ENCODE results near the gene SDC1.

SDC1 gene

DNA sequence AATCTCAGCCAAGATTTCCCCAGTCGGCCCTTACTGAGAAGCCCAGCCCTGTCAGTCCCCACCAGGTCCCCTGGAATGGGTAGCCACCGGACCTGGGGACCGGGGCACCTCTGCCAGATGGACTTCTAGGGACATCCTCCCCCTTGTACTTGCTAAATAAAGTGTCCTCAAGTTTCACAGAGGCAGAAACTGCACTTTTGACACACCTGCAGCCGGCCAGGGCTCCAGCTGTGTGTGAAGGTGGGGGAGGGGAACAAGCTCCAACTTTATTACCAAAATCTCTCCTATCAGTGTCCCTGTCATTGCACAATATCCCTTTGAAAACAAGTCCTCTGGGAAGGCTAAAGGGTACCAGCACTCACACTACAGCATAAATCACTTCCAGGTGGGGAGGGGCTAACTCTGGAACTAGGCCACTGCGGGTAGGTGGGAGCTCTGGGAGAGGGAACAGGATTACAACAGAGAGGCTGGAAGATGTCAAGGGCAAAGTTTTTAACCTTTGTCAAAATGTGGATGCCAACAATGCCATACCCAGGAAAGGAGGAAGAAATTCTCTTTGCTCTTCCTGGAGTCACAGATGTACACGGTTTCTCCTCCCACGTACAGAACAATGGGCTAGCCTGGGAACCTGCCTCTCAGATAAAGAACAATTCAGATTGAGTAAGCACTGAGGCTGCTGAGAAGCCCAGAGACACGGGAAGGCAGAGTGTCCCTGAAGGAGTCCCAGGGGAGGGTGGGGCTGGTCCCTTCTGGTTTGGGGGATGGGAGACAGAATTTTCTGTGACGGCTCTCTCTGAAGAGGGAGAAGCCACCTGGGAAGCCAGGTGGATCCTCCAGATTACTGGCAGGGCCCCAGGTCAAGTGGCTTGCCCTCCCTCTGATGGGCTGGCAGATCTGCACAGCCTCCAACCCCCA, 11.0 kb downstream of the SDC1 start:
- no peak for DNase-seq (ENCODE audit: low spot score)

DNA sequence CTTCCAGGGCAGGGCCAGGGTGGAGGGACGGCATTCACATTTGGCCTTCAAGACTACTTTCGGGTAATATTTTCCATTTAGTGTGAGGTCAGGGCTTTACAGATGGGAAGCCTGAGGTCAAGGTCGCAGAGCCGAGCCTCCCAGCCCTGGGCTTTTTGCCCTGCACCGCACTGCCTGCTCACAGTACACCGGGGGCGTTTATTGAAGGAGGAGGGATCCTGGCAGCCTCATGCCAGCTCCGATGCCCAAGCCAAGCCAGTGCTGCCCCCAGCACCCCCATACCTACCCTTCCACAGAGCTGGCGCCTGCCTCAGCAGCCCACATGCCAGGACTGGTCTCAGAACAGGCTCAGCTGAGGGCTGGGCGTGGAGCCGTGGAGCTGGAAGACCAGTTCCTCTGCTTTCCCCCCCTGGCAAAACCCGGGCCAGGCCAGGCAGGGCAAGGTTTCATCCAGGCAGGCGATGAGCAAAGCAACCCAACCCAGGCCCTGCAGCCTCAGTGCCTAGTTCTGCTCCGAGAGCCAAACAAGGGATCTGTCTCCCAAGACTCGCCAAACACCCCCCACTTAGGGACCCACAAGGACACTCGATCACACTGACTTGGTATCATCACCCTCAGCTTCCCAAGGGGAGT, 11.9 kb downstream of the SDC1 start:
- DNase-seq (ENCODE audit: low spot score), result no peak

DNA sequence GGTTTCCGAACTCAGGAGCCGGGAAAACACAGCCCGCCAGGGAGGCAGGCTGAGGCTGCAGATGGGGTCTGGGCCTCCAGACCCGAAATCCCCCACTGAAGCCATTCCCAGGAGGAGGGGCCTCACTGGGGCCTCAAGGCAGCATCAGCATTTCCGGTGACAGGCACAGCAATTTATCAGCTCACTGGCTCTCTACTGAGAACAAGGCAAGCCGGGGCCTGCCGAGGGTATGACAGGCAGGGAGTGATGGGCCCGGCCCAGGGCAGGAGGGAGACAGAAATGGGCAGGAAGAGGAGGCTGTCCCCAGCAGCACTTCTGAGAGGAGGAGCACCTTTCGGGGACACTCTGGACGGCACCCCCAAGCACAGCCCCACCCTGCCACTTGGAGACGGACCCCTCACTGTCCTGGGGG, 12.5 kb downstream of the SDC1 start:
- no peak for DNase-seq (ENCODE audit: low spot score)

- DNase-seq (ENCODE audit: low spot score), result no peak
These were observed 13.0 kb downstream of the SDC1 start for GRCh38 chr2:20211860-20212458.

- DNase-seq (ENCODE audit: low spot score), result no peak
These were observed 13.5 kb downstream of the SDC1 start for GRCh38 chr2:20211420-20211819.

GRCh38 chr2:20210462-20210861, 14.5 kb downstream of the SDC1 start:
- no peak for DNase-seq (ENCODE audit: low spot score)

GRCh38 chr2:20209373-20210109, 15.4 kb downstream of the SDC1 start:
- DNase-seq (ENCODE audit: low spot score), result no peak

GRCh38 chr2:20208476-20208859, 16.5 kb downstream of the SDC1 start:
- DNase-seq (ENCODE audit: low spot score), result no peak

DNA sequence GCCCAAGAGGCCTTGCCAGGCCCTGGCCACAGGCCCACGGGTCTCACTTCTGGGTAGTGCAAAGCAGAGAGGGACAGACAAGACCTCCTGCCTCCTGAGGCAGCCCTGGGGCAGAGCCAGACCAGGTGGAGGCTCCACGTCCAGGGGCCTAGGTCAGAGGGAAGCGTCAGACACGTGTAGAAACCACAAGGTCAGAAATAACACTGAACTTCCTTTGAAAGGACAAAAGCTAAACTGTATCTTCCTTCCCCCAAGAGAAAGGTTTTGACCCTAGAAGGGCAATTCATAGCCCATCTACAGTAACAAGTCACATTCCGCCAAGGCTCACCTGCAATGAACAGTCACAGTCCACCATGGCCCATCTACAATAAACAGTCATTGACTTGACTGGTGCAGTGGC, 17.9 kb downstream of the SDC1 start:
- no peak for DNase-seq (ENCODE audit: low spot score)

DNA sequence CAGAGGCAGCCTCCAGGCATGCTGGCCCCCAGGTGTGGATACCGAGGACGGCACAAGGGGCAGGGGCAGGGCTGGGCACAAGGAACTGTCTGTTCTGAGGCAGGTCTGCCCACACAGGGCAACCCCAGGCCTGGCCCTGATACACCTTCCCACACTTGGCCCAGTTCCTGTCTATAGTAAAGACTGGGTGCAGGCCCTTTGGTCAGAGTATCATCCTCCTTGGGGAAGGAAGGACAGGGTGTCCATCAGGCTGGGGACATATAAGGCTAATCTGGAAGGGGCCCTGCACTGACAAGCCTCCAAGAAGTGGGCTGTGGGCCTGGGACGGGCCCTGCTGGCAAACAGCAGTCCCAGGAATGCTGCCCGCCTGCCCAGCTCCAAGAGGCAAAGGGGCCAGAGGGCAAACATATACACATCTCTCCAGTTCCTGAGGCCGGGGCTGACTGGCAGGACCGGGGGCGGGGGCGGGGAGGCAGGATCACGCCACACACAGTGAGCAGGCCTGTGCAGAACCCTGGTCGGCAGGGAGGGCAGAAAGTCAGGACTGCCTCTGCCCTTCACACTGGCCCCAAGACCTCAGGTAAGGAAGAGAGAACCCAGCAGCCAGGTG, 18.9 kb downstream of the SDC1 start:
- no peak for DNase-seq (ENCODE audit: low spot score)

DNA sequence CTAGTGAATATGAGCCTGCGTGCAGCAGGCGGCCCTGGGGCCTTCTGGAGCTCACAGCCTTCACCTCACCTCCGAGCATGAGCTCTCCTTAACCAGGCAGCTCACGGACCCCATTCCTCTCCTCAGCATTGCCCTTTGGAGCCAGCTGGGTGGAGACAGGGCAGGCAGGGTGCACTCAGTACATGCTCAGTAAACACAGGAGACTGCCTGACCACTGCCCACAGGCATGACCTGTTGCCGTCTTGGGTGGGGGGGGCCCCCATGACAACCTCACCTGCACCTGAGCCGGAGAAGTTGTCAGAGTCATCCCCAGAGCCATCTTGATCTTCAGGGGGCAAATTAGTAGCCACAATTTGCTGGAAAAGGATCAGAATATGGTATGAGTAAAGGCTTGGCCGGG, 19.9 kb downstream of the SDC1 start:
- DNase-seq (ENCODE audit: low spot score), result no peak

DNA sequence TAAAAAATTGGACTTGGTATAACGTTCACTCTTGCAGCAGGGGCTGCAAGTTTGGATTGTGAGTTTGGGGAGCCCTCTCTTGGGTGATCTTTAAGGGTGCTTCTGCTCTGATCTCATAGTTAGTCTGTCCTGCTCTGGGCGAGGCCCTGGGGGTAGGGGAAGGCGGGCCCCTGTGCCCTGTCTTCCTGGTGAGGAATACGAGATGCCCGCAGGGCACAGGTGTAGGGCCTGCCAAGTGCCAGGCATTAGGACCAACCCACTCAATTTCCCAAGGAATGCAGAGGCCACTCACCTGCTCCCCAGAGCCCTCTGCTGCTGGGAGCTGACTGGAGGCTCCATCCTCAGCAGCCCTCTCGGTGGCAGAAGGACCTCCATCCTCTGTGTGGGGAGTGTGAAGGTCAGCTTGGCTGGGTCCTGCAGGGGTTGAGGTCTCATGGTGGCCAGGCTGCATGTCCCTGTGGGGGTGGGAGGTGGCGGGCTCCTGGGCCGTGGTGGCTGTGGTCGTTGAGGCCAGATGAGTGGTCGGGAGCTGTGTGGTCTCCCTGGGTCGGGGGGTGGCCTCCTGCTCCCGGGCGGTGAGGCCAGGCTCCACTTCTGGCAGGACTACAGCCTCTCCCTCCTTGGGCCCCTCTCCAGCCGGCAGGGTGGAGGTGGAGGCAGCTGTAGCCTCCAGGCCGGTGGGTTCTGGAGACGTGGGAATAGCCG, 21.3 kb downstream of the SDC1 start:
- no peak for DNase-seq (ENCODE audit: low spot score)

DNA sequence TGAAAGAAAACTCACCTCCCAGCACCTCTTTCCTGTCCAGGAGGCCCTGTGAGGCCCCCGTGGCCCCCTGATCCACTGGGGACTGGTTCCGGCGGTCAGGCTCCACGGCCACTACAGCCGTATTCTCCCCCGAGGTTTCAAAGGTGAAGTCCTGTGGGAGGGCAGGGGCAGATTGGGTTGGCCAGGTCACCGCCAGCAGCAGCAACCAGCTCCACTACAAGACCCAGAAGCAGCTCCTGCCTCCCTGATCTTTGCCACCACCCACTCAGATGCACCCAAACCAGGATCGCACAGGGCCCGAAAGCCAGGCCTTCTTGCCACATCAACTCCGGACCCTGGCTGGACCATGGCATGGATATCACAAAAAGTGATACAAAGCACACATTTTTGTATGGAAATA, 21.9 kb downstream of the SDC1 start:
- DNase-seq (ENCODE audit: low spot score), result no peak

DNA sequence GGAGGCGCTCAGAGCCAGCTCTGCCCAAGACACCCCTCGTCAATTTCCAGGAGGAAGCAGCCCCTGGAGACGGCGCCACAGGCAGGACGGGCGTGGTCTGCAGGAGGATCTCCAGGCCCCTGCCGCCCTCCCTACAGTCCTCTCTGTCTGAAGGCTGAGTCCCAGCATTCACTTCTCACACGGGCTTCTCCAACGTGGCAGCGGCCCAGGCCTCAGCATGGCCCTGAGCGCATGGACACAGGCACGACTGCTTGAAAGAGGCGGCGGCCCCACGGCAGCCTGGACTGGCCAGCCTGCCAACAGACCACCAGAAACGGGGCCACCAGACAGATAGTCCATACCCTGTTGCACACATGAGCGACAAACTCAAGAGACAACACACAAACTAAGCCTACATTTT, 23.3 kb downstream of the SDC1 start:
- DNase-seq (ENCODE audit: low spot score), result no peak

DNA sequence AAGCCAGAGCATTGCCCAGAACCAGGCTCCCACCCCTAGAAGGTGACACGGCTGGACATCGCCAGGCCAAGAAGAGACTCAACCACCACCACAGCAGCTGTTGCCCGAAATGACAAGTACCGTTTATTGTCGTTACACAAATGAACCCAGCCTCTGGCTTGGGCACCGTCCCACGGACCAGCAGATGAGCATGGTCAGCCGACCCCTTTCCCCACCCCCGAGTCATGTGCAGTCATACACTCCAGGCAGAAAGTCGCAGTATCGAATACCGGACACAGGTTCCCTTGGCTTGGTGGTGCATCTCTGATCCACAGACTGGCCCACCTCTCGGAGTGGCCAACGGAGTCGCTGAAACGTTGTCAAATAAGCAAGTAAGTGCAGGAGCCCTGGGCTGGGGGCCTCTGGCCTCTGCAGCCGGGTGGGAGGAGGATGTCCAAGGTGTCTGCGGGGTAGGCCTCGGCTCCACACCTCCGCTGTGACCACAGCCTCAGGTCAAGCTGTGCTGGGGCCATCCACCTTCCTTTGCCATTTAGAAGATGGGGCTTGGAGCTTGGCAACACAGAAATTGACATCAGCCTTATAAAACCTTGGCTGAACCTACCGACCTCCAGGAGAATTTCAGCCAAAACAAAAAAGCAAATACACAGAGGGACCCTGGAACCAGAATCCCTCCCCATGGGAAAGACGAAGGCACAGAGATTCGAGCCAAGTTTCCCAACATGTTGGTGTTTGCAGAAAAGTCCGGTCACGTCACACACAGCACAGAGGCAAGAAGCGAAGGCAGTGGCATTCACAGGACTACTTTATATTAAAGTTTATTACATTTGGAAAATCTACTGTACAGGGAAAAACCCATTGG, 24.0 kb downstream of the SDC1 start:
- no peak for DNase-seq (ENCODE audit: low spot score)

- no peak for DNase-seq (ENCODE audit: low spot score)
These were observed 25.2 kb downstream of the SDC1 start for GRCh38 chr2:20199633-20200270.

DNA sequence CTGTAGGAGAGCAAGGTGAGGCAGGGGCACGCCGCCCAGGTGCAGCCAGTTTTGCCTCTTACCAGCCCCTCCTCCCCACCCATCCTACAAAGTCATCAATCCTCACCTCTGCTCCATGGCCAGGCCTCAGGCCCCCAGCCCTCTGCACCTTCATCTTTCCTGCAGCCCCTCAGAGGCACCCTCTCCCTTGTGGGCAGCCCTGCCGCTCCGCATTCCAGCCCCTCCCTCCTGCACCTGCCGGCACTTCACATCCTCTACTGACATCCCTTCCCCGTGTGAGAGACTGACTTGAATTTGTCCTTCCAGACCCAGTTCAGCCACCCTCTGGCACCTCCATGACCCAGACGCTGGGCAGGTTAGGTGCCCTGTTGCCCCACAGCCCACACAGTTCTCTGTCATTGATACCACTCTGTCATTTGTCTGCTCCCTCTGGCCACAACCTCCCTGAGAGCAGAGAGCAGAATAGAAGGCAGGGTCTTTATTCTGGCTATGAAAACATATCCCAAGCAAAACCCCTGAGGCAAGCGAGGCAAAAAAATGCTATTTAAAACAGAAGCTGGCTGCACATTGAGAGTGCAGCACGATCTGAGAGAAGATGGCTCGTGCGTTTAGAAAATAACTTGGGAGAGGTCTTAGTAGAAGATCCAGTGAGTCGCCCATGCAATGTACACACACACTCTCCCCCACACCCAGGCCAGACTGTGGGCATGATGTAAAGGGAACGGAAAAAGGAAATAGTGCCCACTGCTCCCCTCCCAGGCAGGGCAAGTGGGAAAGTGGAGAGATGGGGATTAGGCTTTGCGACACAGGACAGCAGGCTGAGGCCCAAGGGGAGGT, 25.9 kb downstream of the SDC1 start:
- DNase-seq (ENCODE audit: low spot score), result no peak

DNA sequence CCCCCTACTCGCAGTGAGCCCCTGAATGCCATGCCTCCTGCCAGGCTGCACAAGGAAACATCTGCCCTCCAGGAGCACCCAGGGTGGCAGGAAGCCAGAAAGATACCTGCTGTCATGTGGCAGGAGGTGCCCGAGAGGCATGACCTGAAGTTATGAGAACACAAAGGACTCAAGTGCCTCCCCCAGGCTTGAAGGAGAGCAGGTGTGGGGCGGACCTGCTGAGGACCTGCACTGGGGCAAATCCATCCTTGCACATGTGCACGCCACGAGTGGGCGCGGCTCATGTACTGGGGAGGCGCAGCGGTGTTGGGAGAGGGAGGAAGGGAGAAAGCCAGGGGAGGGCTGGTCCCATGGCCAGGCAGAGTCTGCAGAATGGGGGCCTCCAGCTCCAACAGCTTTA, 26.9 kb downstream of the SDC1 start:
- no peak for DNase-seq (ENCODE audit: low spot score)

DNA sequence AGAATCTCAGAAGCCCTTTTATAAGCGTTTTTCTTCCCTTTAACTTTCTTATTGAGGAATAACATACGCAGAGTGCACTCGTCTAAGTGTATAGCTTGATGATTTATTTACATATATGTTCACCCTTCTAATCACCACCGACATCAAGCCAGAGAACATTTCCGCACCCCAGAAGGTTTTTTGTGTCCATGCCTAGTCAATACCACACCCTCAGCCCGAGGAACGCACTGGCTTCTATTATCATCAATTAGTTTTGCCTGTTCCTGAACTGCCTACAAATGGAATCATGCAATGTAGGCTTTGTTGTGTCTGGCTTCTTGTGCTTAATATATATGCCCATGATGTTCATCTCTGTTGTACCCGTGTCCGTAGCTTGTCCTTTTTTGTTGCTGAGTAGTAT, 27.7 kb downstream of the SDC1 start:
- no peak for DNase-seq (ENCODE audit: low spot score)

Measured in hematopoietic multipotent progenitor cell treated with erythropoietin and hydrocortisone succinate and interleukin-3 and kit ligand, for 17 days (in vitro differentiated cells).